Fibroblast of lung (primary cell): ENCODE data around the gene ZNF274. TPM values are rescaled to one million over a fixed set of nuclear protein-coding genes. Genes with fewer than 3 reads are reported as not detected.

Experiments
- DNase-seq, 2 donors: peaks; one replicate each; pipeline versions ENCODE4 v3.0.0 to v3.0.0-alpha.2; 2010; ENCODE audit warnings: low read depth in 2 of 2
- H2AFZ ChIP-seq: 2 replicates; pipeline ENCODE4 v1.5.1; 2012; ENCODE audit warnings: low read length, control low read depth, inconsistent platforms
- H3K27ac ChIP-seq: 2 replicates; pipeline ENCODE4 v1.5.1; 2011; ENCODE audit warnings: low read length, control low read depth; ENCODE audit not compliant: insufficient read depth
- H3K27me3 ChIP-seq: 2 replicates; pipeline ENCODE4 v1.5.1; 2011; ENCODE audit warnings: mild to moderate bottlenecking, low read length; ENCODE audit not compliant: control insufficient read depth, insufficient read depth
- H3K36me3 ChIP-seq: 2 replicates; pipeline ENCODE4 v1.5.1; 2011; ENCODE audit warnings: low read length; ENCODE audit not compliant: control insufficient read depth, insufficient read depth
- H3K4me1 ChIP-seq: 2 replicates; pipeline ENCODE4 v1.5.1; 2011; ENCODE audit warnings: low read length; ENCODE audit not compliant: control insufficient read depth, insufficient read depth; ENCODE audit errors: extremely low read depth
- H3K4me2 ChIP-seq: 2 replicates; pipeline ENCODE4 v1.5.1; 2011; ENCODE audit warnings: low read length, control low read depth; ENCODE audit not compliant: insufficient read depth; ENCODE audit errors: extremely low read depth
- H3K4me3 ChIP-seq, 4 experiments: fragments of 200-600 bp in 1 of 4; sonication (generic) in 1 of 4; replicated peaks in 1 of 4; 2 replicates each; pipeline ENCODE4 v1.5.1; 2011 to 2016; ENCODE audit warnings: low read length in 4 of 4, low read depth in 3 of 4, mild to moderate bottlenecking in 3 of 4, control low read depth in 2 of 4, inconsistent platforms in 1 of 4, mixed read lengths in 1 of 4; ENCODE audit not compliant: insufficient read depth in 1 of 4; ENCODE audit errors: control extremely low read depth in 1 of 4
- H3K79me2 ChIP-seq: 2 replicates; pipeline ENCODE4 v1.5.1; 2012; ENCODE audit warnings: mild to moderate bottlenecking, low read length, inconsistent platforms; ENCODE audit not compliant: control insufficient read depth, insufficient read depth
- H3K9ac ChIP-seq: 2 replicates; pipeline ENCODE4 v1.5.1; 2011; ENCODE audit warnings: mild to moderate bottlenecking, low read length, control low read depth; ENCODE audit not compliant: insufficient read depth
- H3K9me3 ChIP-seq: 2 replicates; pipeline ENCODE4 v1.5.1; 2012; ENCODE audit warnings: low read depth, low read length; ENCODE audit not compliant: control insufficient read depth, insufficient read depth
- H4K20me1 ChIP-seq: 2 replicates; pipeline ENCODE4 v1.5.1; 2011; ENCODE audit warnings: low read length; ENCODE audit not compliant: control insufficient read depth, insufficient read depth; ENCODE audit errors: extremely low read depth
- EZH2 ChIP-seq: IDR thresholded peaks from 2 replicates; pipeline ENCODE4 v1.5.1; 2012; ENCODE audit warnings: low read length, control low read depth, mild to moderate bottlenecking; ENCODE audit errors: missing control alignments
- polyA plus RNA-seq, 2 donors: library from polyadenylated mRNA; depleted of rRNA in 1 of 2; stranded (reverse) in 1 of 2; unstranded in 1 of 2; fragments of >200 nt; gene quantifications; 2 replicates each; pipeline ENCODE4 v1.2.1, GENCODE V29; 2011 to 2012; ENCODE audit warnings: missing spikeins in 1 of 2
- total RNA-seq: library from RNA; depleted of rRNA; stranded (reverse); fragments of >200 nt; gene quantifications from 2 replicates; pipeline ENCODE4 v1.2.1, GENCODE V29; 2014
- TF ChIP-seq, protein P1 (sequence below), 2 donors: IDR thresholded peaks in 1 of 2; conservative IDR thresholded peaks in 1 of 2; 1 replicate in 1 of 2; 2 replicates in 1 of 2; pipeline ENCODE4 v1.5.1; 2011 to 2012; ENCODE audit warnings: low read length in 2 of 2, control low read depth in 1 of 2, inconsistent platforms in 1 of 2, low read depth in 1 of 2, mild to moderate bottlenecking in 1 of 2

The ZNF274 gene
- total and polyA plus RNA-seq, 2 donors (not counting 1 experiment from before 2014, with no cell fraction given): 12.8 to 37.5 TPM

GRCh38 chr19:58166708-58167280 lies 16.1 kb upstream of the ZNF274 start:
- peak in 1 of 2 donors; percentile 5 for DNase-seq
- no peak overlapping the region for H3K4me2 ChIP-seq
- H3K79me2 ChIP-seq: no peaks in the 10 kb centered on the region
- no peak overlapping the region for H3K4me3 ChIP-seq
- H2AFZ ChIP-seq: no peak overlapping the region
- H3K9me3 ChIP-seq: no peaks in the 10 kb centered on the region
- H3K36me3 ChIP-seq: no peaks in the 10 kb centered on the region
- H3K27me3 ChIP-seq: no peaks in the 10 kb centered on the region
- H4K20me1 ChIP-seq: no peaks in the 10 kb centered on the region
- no peak for TF ChIP-seq EZH2
- TF ChIP-seq, protein P1, sequence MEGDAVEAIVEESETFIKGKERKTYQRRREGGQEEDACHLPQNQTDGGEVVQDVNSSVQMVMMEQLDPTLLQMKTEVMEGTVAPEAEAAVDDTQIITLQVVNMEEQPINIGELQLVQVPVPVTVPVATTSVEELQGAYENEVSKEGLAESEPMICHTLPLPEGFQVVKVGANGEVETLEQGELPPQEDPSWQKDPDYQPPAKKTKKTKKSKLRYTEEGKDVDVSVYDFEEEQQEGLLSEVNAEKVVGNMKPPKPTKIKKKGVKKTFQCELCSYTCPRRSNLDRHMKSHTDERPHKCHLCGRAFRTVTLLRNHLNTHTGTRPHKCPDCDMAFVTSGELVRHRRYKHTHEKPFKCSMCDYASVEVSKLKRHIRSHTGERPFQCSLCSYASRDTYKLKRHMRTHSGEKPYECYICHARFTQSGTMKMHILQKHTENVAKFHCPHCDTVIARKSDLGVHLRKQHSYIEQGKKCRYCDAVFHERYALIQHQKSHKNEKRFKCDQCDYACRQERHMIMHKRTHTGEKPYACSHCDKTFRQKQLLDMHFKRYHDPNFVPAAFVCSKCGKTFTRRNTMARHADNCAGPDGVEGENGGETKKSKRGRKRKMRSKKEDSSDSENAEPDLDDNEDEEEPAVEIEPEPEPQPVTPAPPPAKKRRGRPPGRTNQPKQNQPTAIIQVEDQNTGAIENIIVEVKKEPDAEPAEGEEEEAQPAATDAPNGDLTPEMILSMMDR (conservative IDR thresholded peaks at IDR 0.05 in 1 of 2, IDR thresholded peaks at IDR 0.05 in 1 of 2; ENCODE audit: low read depth in 1 of 2, low read length in 2 of 2): no peak
- H3K27ac ChIP-seq: no peak overlapping the region
- H3K4me1 ChIP-seq: no peaks in the 10 kb centered on the region
- no peak overlapping the region for H3K9ac ChIP-seq

DNA sequence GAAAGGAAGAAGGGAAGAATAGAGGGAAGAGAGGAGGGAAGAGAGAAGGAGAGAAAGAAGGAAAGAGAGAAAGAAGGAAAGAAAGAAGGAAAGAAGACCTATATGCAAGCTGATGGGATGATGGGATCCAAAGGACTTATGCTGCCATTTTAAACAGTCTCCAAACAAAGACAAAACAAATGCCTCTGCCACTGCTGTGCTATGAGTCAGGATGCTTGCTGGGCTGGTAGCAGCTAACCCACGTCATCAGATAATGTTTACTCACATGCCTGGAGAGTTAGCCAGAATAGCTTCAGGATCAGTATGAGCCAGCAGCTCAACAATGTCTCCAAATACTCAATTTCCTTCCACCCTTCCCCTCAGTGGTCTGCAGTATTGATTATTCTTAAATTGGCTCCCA lies 12.0 kb upstream of the ZNF274 start:
- DNase-seq: peak in 1 of 2 donors; percentile 44
- no peak overlapping the region for H2AFZ ChIP-seq

DNA sequence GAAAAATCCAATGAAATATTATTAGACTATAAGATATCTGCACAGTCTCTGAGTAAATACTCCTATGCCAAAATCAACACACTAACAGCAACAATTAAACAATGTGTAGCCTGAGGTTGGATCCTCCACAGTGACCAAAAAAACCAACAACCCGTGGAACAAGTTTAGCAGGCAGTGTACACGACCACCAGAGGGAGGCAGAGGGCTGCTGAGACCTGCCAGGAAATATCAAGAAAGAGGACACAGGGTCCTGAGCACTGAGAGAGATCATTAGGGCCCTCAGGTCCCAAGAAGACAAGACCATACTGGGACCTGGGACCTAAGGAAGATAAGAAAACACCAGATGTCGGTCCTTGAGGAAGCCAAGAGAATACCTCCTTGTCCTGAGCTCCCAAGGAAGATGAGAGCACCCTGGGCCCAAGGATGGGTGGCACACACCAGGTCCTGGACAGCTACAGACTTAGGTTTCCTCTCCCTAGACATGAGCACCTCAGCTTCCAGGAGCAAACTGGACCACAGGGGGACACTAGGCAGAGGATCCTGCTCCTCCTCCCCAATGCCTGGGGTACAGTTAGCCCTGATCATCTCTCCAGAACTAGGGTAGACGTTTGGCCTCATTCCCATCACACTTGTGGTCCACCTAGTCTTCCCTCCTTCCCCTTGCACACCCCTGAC lies 822 bp upstream of the ZNF274 start:
- Histone ChIP-seq H3K79me2 (peaks cover 12% of the 10 kb centered on the region), H2AFZ (peak overlapping the region; percentile 83), H3K9ac (no peak overlapping the region), H3K27ac (peak overlapping the region; percentile 70), H3K4me2 (peak overlapping the region; percentile 21), H3K4me3 (peak overlapping the region; percentile 52 to 92 (median 63)), H3K9me3 (peaks cover 18% of the 10 kb centered on the region), H4K20me1 (no peaks in the 10 kb centered on the region), H3K36me3 (peaks cover 6% of the 10 kb centered on the region), H3K4me1 (no peaks in the 10 kb centered on the region), H3K27me3 (no peaks in the 10 kb centered on the region)
- TF ChIP-seq, protein P1 (conservative IDR thresholded peaks at IDR 0.05 in 1 of 2, IDR thresholded peaks at IDR 0.05 in 1 of 2; ENCODE audit: low read depth in 1 of 2, low read length in 2 of 2): peak; percentile 37 to 40
- no peak for TF ChIP-seq EZH2
- DNase-seq: peak in 1 of 2 donors; percentile 20

More for the DNA sequence above, 12.0 kb upstream of the ZNF274 start:
- Histone ChIP-seq H3K4me2 (no peak overlapping the region), H3K4me3 (no peak overlapping the region), H3K4me1 (no peaks in the 10 kb centered on the region), H3K36me3 (no peaks in the 10 kb centered on the region), H3K27ac (no peak overlapping the region), H3K27me3 (no peaks in the 10 kb centered on the region), H3K9ac (no peak overlapping the region), H3K79me2 (no peaks in the 10 kb centered on the region), H3K9me3 (no peaks in the 10 kb centered on the region), H4K20me1 (no peaks in the 10 kb centered on the region)
- no peak for TF ChIP-seq EZH2
